OCI-LY7 (cell line): ENCODE results near the gene GAB1. TPM values are rescaled to one million over a fixed set of nuclear protein-coding genes. Genes with fewer than 3 reads are reported as not detected.

ENCODE experiments used
- BruUV-seq: library from RNA; stranded (reverse); fragments of 400-500 nt; replicated peaks from 2 replicates; lab custom pipeline; 2021; lab: Mats Ljungman, UMichigan
- CTCF ChIA-PET: fragments of 300-600 bp; sonication (Branson Sonifier 250); formaldehyde crosslinking; loops from one replicate; lab custom pipeline; 2022; ENCODE audit warnings: antibody characterized with exemption; ENCODE audit not compliant: unreplicated experiment; lab: Charles Lee
- POLR2A ChIA-PET: fragments of 300-600 bp; sonication (Branson Sonifier 250); formaldehyde crosslinking; loops from one replicate; lab custom pipeline; 2022; ENCODE audit warnings: antibody characterized with exemption; lab: Charles Lee
- DNase-seq: peaks from one replicate; pipeline ENCODE4 v3.0.0-alpha.2; 2015; ENCODE audit warnings: low spot score
- H2AFZ ChIP-seq: fragments of 200-600 bp; sonication (generic), shearing (Covaris generic); 2 replicates; pipeline ENCODE4 v1.6.1; 2014; ENCODE audit warnings: mild to moderate bottlenecking, antibody characterized with exemption, low read length, moderate library complexity
- H3K27ac ChIP-seq: fragments of 200-600 bp; sonication (generic); 2 replicates; pipeline ENCODE4 v1.5.1; 2014; ENCODE audit warnings: mixed run types, low read depth, mild to moderate bottlenecking, moderate library complexity, low read length, inconsistent platforms; ENCODE audit not compliant: poor library complexity, severe bottlenecking
- H3K36me3 ChIP-seq: fragments of 200-600 bp; sonication (generic); 2 replicates; pipeline ENCODE4 v1.6.1; 2014; ENCODE audit warnings: mild to moderate bottlenecking, antibody characterized with exemption, low read length, moderate library complexity, mixed read lengths; ENCODE audit not compliant: insufficient read depth
- H3K4me1 ChIP-seq: fragments of 200-600 bp; sonication (generic); 2 replicates; pipeline ENCODE4 v1.5.1; 2014; ENCODE audit warnings: mild to moderate bottlenecking, low read length; ENCODE audit not compliant: insufficient read depth, poor library complexity, severe bottlenecking
- H3K4me2 ChIP-seq: fragments of 200-600 bp; sonication (generic); 2 replicates; pipeline ENCODE4 v1.6.1; 2014; ENCODE audit warnings: mild to moderate bottlenecking, low read length
- H3K4me3 ChIP-seq: fragments of 200-600 bp; sonication (generic); 2 replicates; pipeline ENCODE4 v1.5.1; 2014; ENCODE audit warnings: mild to moderate bottlenecking, low read depth, low read length; ENCODE audit not compliant: poor library complexity, severe bottlenecking
- H3K79me2 ChIP-seq: fragments of 200-600 bp; sonication (generic); 2 replicates; pipeline ENCODE4 v1.6.1; 2016; ENCODE audit warnings: low read depth, mild to moderate bottlenecking, low read length, moderate library complexity, mixed read lengths; ENCODE audit not compliant: insufficient read depth
- H3K9me2 ChIP-seq: fragments of 200-600 bp; sonication (generic); 2 replicates; pipeline ENCODE4 v1.6.1; 2016; ENCODE audit warnings: mild to moderate bottlenecking, low read length, mixed read lengths; ENCODE audit not compliant: insufficient read depth
- H3K9me3 ChIP-seq: fragments of 200-600 bp; sonication (generic); 2 replicates; pipeline ENCODE4 v1.6.1; 2014; ENCODE audit warnings: mild to moderate bottlenecking, mixed run types, low read length, mixed read lengths
- H4K20me1 ChIP-seq: fragments of 200-600 bp; sonication (generic); 2 replicates; pipeline ENCODE4 v1.6.1; 2014; ENCODE audit warnings: mild to moderate bottlenecking, antibody characterized with exemption, low read length, moderate library complexity, mixed read lengths; ENCODE audit not compliant: insufficient read depth
- CTCF ChIP-seq: fragments of 200-600 bp; sonication (generic); conservative IDR thresholded peaks from 2 replicates; pipeline ENCODE4 v1.5.1; 2014; ENCODE audit warnings: mild to moderate bottlenecking, antibody characterized with exemption, low read length, moderate library complexity, mixed read lengths
- EZH2phosphoT487 ChIP-seq: fragments of 200-600 bp; sonication (generic); IDR thresholded peaks from 2 replicates; pipeline ENCODE4 v1.6.1; 2018; ENCODE audit warnings: low read depth, borderline replicate concordance, mild to moderate bottlenecking, mixed run types, antibody characterized with exemption, low read length, moderate library complexity, mixed read lengths
- intact Hi-C: fragments of 100-400 bp; cut with micrococcal nuclease; formaldehyde crosslinking; loops from one replicate; pipeline ENCODE4 v1.10.0; 2022; ENCODE audit not compliant: unreplicated experiment
- total RNA-seq, 2 experiments: library from RNA; depleted of rRNA in 1 of 2; stranded (reverse); fragments of >200 nt in 1 of 2; shearing (Covaris generic) in 1 of 2; gene quantifications; 2 replicates each; pipeline ENCODE4 v1.2.3, GENCODE V29; 2014 to 2022

GAB1 gene
- total RNA-seq, 2 experiments from 2014 or later, result 42.6 to 99.3 TPM

- H3K4me2 ChIP-seq, result no peak overlapping the region
- H3K27ac ChIP-seq, result no peak overlapping the region
- H3K36me3 ChIP-seq, result no peaks in the 10 kb centered on the region
- H3K9me3 ChIP-seq, result no peaks in the 10 kb centered on the region
- H2AFZ ChIP-seq, result no peak overlapping the region
- TF ChIP-seq EZH2phosphoT487, result no peak
- TF ChIP-seq CTCF, result no peak
- BruUV-seq, result no TSS peak
- no peak overlapping the region for H3K4me3 ChIP-seq
- H4K20me1 ChIP-seq, result no peaks in the 10 kb centered on the region
- CTCF ChIA-PET, result no interaction called here
- intact Hi-C loops, result loop anchor here (5.0 to 10.0 kb wide), 2 partner anchors 506 to 604 kb away; no protein-coding TSS in a partner anchor
- no peak for DNase-seq
- POLR2A ChIA-PET, result no interaction called here
- H3K9me2 ChIP-seq, result no peaks in the 10 kb centered on the region
- no peaks in the 10 kb centered on the region for H3K4me1 ChIP-seq
- H3K79me2 ChIP-seq, result no peaks in the 10 kb centered on the region
Measured at GRCh38 chr4:143488687-143489086, 152.0 kb downstream of the GAB1 start.

GRCh38 chr4:143489106-143489505 lies 152.4 kb downstream of the GAB1 start:
- H3K79me2 ChIP-seq, result no peaks in the 10 kb centered on the region
- no peak overlapping the region for H3K4me2 ChIP-seq
- TF ChIP-seq EZH2phosphoT487 (no peak), CTCF (no peak)
- no TSS peak for BruUV-seq
- H3K36me3 ChIP-seq, result no peaks in the 10 kb centered on the region
- H2AFZ ChIP-seq, result no peak overlapping the region
- no peaks in the 10 kb centered on the region for H3K4me1 ChIP-seq
- DNase-seq, result no peak
- no peaks in the 10 kb centered on the region for H3K9me3 ChIP-seq
- no peaks in the 10 kb centered on the region for H4K20me1 ChIP-seq
- no peak overlapping the region for H3K27ac ChIP-seq
- POLR2A ChIA-PET, result no interaction called here
- CTCF ChIA-PET, result no interaction called here
- H3K4me3 ChIP-seq, result no peak overlapping the region
- intact Hi-C loops, result loop anchor here (5.0 to 10.0 kb wide), 2 partner anchors 507 to 604 kb away; no protein-coding TSS in a partner anchor
- no peaks in the 10 kb centered on the region for H3K9me2 ChIP-seq

GRCh38 chr4:143498021-143498420 lies 161.3 kb downstream of the GAB1 start:
- no peaks in the 10 kb centered on the region for H3K79me2 ChIP-seq
- no peaks in the 10 kb centered on the region for H3K9me2 ChIP-seq
- H3K36me3 ChIP-seq, result no peaks in the 10 kb centered on the region
- no peaks in the 10 kb centered on the region for H4K20me1 ChIP-seq
- DNase-seq, result no peak
- intact Hi-C loops, result no loop called here
- H3K27ac ChIP-seq, result no peak overlapping the region
- TF ChIP-seq CTCF (no peak), EZH2phosphoT487 (no peak)
- no peak overlapping the region for H3K4me2 ChIP-seq
- H3K4me1 ChIP-seq, result no peaks in the 10 kb centered on the region
- no peak overlapping the region for H2AFZ ChIP-seq
- H3K4me3 ChIP-seq, result no peak overlapping the region
- no TSS peak for BruUV-seq
- ChIA-PET POLR2A (no interaction called here), CTCF (no interaction called here)
- 0 out of 2 replicates have a peak, but pooled peaks cover 3% of the 10 kb centered on the region for H3K9me3 ChIP-seq
